HEK293T (cell line): ENCODE results near the gene XRCC2.

ENCODE experiments used
- ARNT ChIP-seq: fragments of 450-650 bp; IDR thresholded peaks from 2 replicates; pipeline ENCODE4 v1.6.1; 2017; ENCODE audit warnings: mild to moderate bottlenecking
- ELF4 ChIP-seq: fragments of 450-650 bp; IDR thresholded peaks from 2 replicates; pipeline ENCODE4 v1.6.1; 2017; ENCODE audit warnings: antibody characterized with exemption
- FOXA1 ChIP-seq: fragments of 450-650 bp; IDR thresholded peaks from 2 replicates; pipeline ENCODE4 v1.6.1; 2016; ENCODE audit warnings: mild to moderate bottlenecking
- FOXK2 ChIP-seq: fragments of 450-650 bp; IDR thresholded peaks from 2 replicates; pipeline ENCODE4 v1.6.1; 2016; ENCODE audit warnings: mild to moderate bottlenecking
- HDGF ChIP-seq: fragments of 450-650 bp; IDR thresholded peaks from 2 replicates; pipeline ENCODE4 v1.6.1; 2017; ENCODE audit warnings: antibody characterized with exemption, borderline replicate concordance
- LEF1 ChIP-seq: fragments of 450-650 bp; IDR thresholded peaks from 2 replicates; pipeline ENCODE4 v1.6.1; 2017; ENCODE audit warnings: mild to moderate bottlenecking, borderline replicate concordance
- PKNOX1 ChIP-seq: fragments of 450-650 bp; IDR thresholded peaks from 2 replicates; pipeline ENCODE4 v1.6.1; 2016
- SP1 ChIP-seq: fragments of 450-650 bp; IDR thresholded peaks from 2 replicates; pipeline ENCODE4 v1.6.1; 2017
- SUZ12 ChIP-seq: fragments of 450-650 bp; IDR thresholded peaks from 2 replicates; pipeline ENCODE4 v1.6.1; 2016; ENCODE audit warnings: mild to moderate bottlenecking
- TARDBP ChIP-seq: fragments of 450-650 bp; IDR thresholded peaks from 2 replicates; pipeline ENCODE4 v1.6.1; 2016
- ZNF384 ChIP-seq: fragments of 450-650 bp; IDR thresholded peaks from 2 replicates; pipeline ENCODE4 v1.6.1; 2016

- TF ChIP-seq SP1 (no peak), TARDBP (no peak), ELF4 (no peak), FOXA1 (no peak), ARNT (no peak), LEF1 (no peak), SUZ12 (no peak), FOXK2 (no peak), ZNF384 (no peak), PKNOX1 (no peak), HDGF (no peak)
Measured at GRCh38 chr7:152640829-152641228, 35.1 kb downstream of the XRCC2 start.
